Measurements from ENCODE around the gene PTGFR.

- TF ChIP-seq, protein P1, sequence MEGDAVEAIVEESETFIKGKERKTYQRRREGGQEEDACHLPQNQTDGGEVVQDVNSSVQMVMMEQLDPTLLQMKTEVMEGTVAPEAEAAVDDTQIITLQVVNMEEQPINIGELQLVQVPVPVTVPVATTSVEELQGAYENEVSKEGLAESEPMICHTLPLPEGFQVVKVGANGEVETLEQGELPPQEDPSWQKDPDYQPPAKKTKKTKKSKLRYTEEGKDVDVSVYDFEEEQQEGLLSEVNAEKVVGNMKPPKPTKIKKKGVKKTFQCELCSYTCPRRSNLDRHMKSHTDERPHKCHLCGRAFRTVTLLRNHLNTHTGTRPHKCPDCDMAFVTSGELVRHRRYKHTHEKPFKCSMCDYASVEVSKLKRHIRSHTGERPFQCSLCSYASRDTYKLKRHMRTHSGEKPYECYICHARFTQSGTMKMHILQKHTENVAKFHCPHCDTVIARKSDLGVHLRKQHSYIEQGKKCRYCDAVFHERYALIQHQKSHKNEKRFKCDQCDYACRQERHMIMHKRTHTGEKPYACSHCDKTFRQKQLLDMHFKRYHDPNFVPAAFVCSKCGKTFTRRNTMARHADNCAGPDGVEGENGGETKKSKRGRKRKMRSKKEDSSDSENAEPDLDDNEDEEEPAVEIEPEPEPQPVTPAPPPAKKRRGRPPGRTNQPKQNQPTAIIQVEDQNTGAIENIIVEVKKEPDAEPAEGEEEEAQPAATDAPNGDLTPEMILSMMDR (IDR thresholded peaks at IDR 0.05; ENCODE audit: low read depth, low read length), result no peak
- no peak for TF ChIP-seq POLR2A (IDR thresholded peaks at IDR 0.05; ENCODE audit: extremely low read depth, insufficient read length)
- TF ChIP-seq MYC (IDR thresholded peaks at IDR 0.05; ENCODE audit: low read depth, low read length), result no peak
- TF ChIP-seq, protein P2, sequence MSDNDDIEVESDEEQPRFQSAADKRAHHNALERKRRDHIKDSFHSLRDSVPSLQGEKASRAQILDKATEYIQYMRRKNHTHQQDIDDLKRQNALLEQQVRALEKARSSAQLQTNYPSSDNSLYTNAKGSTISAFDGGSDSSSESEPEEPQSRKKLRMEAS (IDR thresholded peaks at IDR 0.05; ENCODE audit: low read depth, low read length), result no peak
Measured at GRCh38 chr1:78511334-78511733, 20.6 kb downstream of the PTGFR start.

Data from NB4 (cell line).